GM21576 (cell line): ENCODE data around the gene AKAP1.
A peak's percentile ranks its signal among the peaks of the same experiment; 100 is the strongest.
"Not testable (repeated sequence)": the region's sequence is repeated elsewhere in the genome, so short reads cannot be mapped to it uniquely, and the experiment has no call there.

ENCODE experiments used
- ATAC-seq: cut with Tn5 transposase; IDR thresholded peaks from one replicate; pipeline ENCODE4 v1.9.1; 2021; ENCODE audit warnings: mild to moderate bottlenecking, moderate library complexity; ENCODE audit not compliant: unreplicated experiment

The AKAP1 gene

GRCh38 chr17:57073626-57074025 is 11.4 kb upstream of the AKAP1 start:
- ATAC-seq = no peak

DNA sequence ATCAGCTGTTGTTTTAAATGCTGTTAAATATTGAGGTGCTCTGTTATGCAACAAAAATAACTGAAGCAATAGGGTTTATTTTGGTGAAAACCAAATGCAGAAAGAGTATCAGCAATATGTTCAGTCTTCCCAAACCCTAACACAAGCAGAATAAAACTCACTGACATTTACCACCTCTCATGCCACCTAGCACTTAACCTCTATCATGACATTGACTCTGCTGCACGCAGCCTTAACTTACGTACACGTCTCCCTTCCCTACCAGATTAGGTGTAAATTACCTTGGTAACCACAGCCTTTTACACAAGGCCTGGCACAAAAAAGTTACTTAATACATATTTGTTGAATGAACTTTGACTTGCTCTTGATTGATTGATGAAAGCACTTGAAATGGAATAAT is 9.9 kb upstream of the AKAP1 start:
- no peak for ATAC-seq

- no peak for ATAC-seq
These were observed 9.3 kb upstream of the AKAP1 start for GRCh38 chr17:57075785-57076184.

GRCh38 chr17:57077000-57077399 is 8.0 kb upstream of the AKAP1 start:
- ATAC-seq = no peak

GRCh38 chr17:57078274-57078673 is 6.8 kb upstream of the AKAP1 start:
- no peak for ATAC-seq

GRCh38 chr17:57080718-57081117 is 4.3 kb upstream of the AKAP1 start:
- no peak for ATAC-seq

- no peak for ATAC-seq
These were observed 2.6 kb upstream of the AKAP1 start for GRCh38 chr17:57082441-57082840.

- peak; percentile 17 for ATAC-seq
These were observed 665 bp upstream of the AKAP1 start for GRCh38 chr17:57084361-57084801.

DNA sequence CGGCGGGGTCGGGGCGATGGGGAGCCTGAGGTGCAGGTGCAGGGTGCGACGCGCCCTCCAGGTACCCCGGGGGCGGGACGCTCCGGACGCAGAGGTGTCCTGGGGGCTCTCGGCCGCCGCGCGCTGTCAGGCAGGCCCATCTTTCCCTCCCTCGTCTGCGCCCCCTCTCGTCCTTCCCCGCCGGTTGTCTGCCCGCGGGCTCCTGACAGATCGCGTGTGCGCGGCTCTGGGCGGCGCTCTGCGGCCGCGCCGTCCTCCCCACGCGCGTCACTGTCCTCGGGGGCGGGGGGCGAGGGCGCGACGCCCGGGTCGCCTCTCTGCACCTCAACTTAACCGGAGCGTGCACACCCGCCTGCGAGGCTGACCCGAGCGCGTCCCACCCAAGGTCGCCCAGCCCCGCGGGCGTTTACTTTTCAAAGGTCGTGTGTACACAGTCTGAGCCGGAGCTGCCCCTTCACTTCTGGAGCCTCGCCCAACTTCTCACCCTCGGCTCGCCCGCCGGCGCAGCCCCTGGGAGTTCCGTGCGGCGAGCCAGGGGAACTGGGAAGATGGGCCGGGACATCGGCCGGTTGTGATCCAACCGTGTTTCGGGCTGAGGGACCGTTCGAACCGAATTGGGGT is 512 bp downstream of the AKAP1 start:
- ATAC-seq = peak; percentile 31

- peak; percentile 2 for ATAC-seq
These were observed 1.3 kb downstream of the AKAP1 start for GRCh38 chr17:57086069-57086930.

DNA sequence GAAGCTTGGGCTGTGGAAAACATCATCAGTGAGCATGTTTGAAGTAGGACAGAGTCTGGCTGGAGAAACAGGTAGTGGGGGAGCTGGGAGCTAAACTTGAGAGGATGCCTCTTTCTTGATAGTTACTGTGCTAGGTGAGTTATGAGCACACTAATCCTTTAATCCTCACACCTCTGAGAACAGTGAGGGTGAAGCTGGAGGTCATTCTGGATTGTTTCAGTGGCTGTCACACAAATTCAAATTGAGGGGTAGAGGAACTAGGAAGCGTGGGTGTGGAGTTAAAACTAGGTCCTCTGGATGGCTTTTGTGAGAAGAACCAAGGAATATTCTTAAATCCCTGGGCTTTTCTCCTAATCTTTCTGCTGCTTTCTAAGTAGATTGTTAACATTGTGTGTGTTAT is 3.3 kb downstream of the AKAP1 start:
- no peak for ATAC-seq

DNA sequence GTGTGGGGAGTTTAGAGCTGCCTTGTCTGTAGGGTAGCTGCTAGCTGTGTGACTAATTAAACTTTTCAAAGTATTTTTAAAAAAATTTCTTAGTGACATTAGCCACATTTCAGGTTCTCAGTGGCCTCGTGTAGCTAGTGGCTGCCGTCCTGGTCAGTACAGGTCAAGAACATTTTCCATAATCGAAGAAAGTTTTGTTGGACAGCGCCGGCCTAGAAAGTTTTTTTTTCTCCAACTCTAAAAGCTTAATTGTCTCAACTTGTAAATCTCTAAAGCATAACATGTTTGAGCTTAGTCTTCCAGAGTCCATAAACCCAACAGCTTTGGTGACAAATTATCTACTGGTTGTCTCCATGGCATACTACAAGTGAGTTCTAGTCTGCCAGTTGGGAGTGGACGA is 4.3 kb downstream of the AKAP1 start:
- no peak for ATAC-seq

DNA sequence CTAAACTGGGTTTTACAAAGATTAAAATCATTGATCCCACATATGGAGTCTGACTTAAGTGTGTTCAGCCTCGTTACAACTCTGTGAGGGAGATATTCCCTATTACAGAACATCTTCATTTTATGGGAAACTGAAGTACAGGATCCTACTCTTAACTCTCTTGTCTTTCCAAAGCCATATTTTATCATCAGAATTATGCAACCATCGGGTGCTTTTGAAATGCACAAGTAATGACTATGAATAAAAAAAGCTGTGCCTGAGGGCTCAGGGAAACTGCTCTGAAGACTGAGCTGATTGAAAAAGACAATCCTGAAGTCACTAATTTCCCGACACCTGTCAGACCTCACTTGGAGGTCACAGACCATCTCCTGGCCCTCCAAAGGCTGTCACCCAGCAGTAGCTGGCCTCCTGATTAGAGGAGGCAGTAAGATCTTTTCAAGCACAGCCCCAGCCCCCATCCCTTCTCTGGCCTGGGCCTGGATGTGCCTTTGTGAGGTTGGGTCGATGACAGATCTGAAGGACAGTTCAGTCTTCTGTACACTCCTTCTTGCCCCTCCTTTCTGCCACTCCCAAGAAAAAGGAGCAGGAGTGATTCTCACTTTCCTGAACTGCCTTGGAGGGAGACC is 5.6 kb downstream of the AKAP1 start:
- ATAC-seq = no peak

DNA sequence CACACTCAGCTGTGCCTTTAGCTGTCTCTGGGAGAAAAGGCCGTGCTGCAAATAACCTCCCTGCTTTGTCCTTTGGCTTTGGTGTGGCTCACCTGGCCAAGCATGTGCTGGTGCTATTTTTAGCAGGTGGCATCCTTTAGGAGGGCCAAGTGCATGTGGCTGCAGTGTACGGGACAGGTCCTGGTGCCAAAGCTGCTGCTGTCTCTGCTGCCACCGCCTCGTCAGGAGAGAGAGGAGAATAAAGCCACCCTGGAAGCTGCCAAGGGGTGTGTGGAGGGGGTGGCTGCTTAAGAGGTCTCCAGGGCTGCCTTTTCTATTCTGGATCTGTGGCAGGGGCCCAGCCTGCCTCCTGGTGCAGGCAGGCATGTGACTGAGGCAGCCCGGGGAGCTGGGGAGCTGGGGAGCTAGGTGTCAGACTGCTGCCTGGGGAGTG is 6.2 kb downstream of the AKAP1 start:
- ATAC-seq = no peak

GRCh38 chr17:57092171-57092570 is 7.1 kb downstream of the AKAP1 start:
- ATAC-seq = no peak

- ATAC-seq = no peak
These were observed 7.7 kb downstream of the AKAP1 start for GRCh38 chr17:57092779-57093178.

GRCh38 chr17:57096472-57097202 is 11.6 kb downstream of the AKAP1 start:
- no peak for ATAC-seq

- no peak for ATAC-seq
These were observed 12.9 kb downstream of the AKAP1 start for GRCh38 chr17:57097832-57098421.

GRCh38 chr17:57099165-57099564 is 14.1 kb downstream of the AKAP1 start:
- peak; percentile 53 for ATAC-seq

DNA sequence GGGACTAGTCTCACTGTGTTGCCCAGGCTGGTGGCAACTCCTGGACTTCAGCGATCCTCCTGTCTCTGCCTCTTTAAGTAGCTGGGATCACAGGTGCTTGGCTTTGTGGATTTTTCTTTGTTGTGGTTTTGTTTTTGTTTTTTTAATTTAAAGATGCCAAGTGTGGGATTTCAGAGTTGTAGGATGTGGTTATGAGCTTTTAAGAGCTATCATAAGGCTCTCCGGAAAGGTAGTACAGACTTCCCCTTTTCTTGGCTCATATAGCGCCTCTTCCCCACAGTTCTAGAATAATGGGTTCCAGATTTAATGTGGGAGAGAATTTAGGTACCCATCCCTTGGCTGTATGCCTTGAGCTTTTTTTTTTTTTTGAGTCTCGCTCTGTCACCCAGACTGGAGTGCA is 17.1 kb downstream of the AKAP1 start:
- no peak for ATAC-seq

- not testable (repeated sequence) for ATAC-seq
These were observed 17.6 kb downstream of the AKAP1 start for GRCh38 chr17:57102660-57103059.
